Small intestine (tissue), 7 donors: ENCODE measurements around the gene AMD1. TPM values are rescaled to one million over a fixed set of nuclear protein-coding genes. Genes with fewer than 3 reads are reported as not detected.
"Not testable (repeated sequence)": the region's sequence is repeated elsewhere in the genome, so short reads cannot be mapped to it uniquely, and the experiment has no call there.

Experiments
- DNase-seq, 2 donors: peaks; one replicate each; pipeline versions ENCODE4 v3.0.0 to v3.0.0-alpha.2; 2013
- FAIRE-seq: peaks from 2 replicates; lab custom pipeline; 2012; peaks lifted over from hg19 to GRCh38; lab: Jason Lieb, UNC
- H3K27ac ChIP-seq, 3 donors: one replicate each; pipeline ENCODE4 v1.5.1; 2013; ENCODE audit warnings: low read length in 2 of 3, mild to moderate bottlenecking in 2 of 3, control low read depth in 1 of 3, inconsistent platforms in 1 of 3, low read depth in 1 of 3, moderate library complexity in 1 of 3
- H3K27me3 ChIP-seq, 3 donors: one replicate each; pipeline ENCODE4 v1.6.1; 2013; ENCODE audit warnings: low read length in 3 of 3, inconsistent platforms in 1 of 3; ENCODE audit not compliant: control insufficient read depth in 3 of 3, insufficient read depth in 3 of 3
- H3K36me3 ChIP-seq, 3 donors: one replicate each; pipeline ENCODE4 v1.6.1; 2013; ENCODE audit warnings: low read length in 3 of 3, inconsistent platforms in 1 of 3, low read depth in 1 of 3, mild to moderate bottlenecking in 1 of 3, moderate library complexity in 1 of 3; ENCODE audit not compliant: control insufficient read depth in 3 of 3, insufficient read depth in 2 of 3
- H3K4me1 ChIP-seq, 3 donors: one replicate each; pipeline ENCODE4 v1.6.1; 2013; ENCODE audit warnings: low read length in 2 of 3, inconsistent platforms in 1 of 3, low read depth in 1 of 3, mild to moderate bottlenecking in 1 of 3, moderate library complexity in 1 of 3; ENCODE audit not compliant: control insufficient read depth in 3 of 3, insufficient read depth in 2 of 3
- H3K4me3 ChIP-seq, 3 donors: one replicate each; pipeline ENCODE4 v1.5.1; 2013; ENCODE audit warnings: low read length in 3 of 3, control low read depth in 1 of 3, inconsistent platforms in 1 of 3, low read depth in 1 of 3, mild to moderate bottlenecking in 1 of 3, moderate library complexity in 1 of 3
- H3K9me3 ChIP-seq, 2 donors: one replicate each; pipeline ENCODE4 v1.6.1; 2013; ENCODE audit warnings: low read depth in 1 of 2, low read length in 1 of 2; ENCODE audit not compliant: control insufficient read depth in 2 of 2, insufficient read depth in 1 of 2
- WGBS, 3 donors: extraction: QIAGEN DNeasy Blood & Tissue Kit; methylation state at CpG; one replicate each; pipeline ENCODE4 v1.1.7; 2013; 5-methylcytosine and 5-hydroxymethylcytosine counted together
- polyA plus RNA-seq, 4 donors: library from polyadenylated mRNA; stranded (reverse) in 3 of 4; unstranded in 1 of 4; fragments of 200-250 nt in 3 of 4; fragments of 120-200 nt in 1 of 4; gene quantifications; one replicate each; pipeline versions ENCODE4 v1.2.1 to v1.2.3, GENCODE V29; 2013
- donor health status: healthy with polysubstance abuse.
- donor health status: control.
- donor health status: control.
- donor health status: Bipolar disorder and iron deficiency.
- donor health status: healthy.

Gene AMD1
- polyA plus RNA-seq, 4 donors = 30.4 to 87.6 (median 40.5) TPM

- H3K27ac ChIP-seq = no peak overlapping the region
- FAIRE-seq (no peak), DNase-seq (no peak)
- peaks cover 8 to 27% (median 16%) of the 10 kb centered on the region in 3 donors for H3K36me3 ChIP-seq
- no peaks in the 10 kb centered on the region for H3K9me3 ChIP-seq
- WGBS, 3 donors = 97 to 100% (median 98%) methylated on average over 9 of the region's 9 CpGs
- no peaks in the 10 kb centered on the region for H3K4me1 ChIP-seq
- no peak overlapping the region for H3K4me3 ChIP-seq
- no peaks in the 10 kb centered on the region for H3K27me3 ChIP-seq
Measured at GRCh38 chr6:110897433-110897832, 22.8 kb downstream of the AMD1 start.

GRCh38 chr6:110898111-110898510 lies 23.5 kb downstream of the AMD1 start:
- H3K4me3 ChIP-seq = no peak overlapping the region
- no peak for DNase-seq
- no peak for FAIRE-seq
- no peaks in the 10 kb centered on the region for H3K4me1 ChIP-seq
- WGBS, 3 donors = 92 to 95% (median 92%) methylated on average over 5 of the region's 5 CpGs
- H3K27ac ChIP-seq = no peak overlapping the region
- peaks cover 0 to under 1% of the 10 kb centered on the region in 2 donors for H3K9me3 ChIP-seq
- peaks cover 8 to 26% (median 13%) of the 10 kb centered on the region in 3 donors for H3K36me3 ChIP-seq
- H3K27me3 ChIP-seq = no peaks in the 10 kb centered on the region

GRCh38 chr6:110900028-110900598 lies 25.5 kb downstream of the AMD1 start:
- 94 to 100% (median 99%) methylated on average over 5 of the region's 5 CpGs for WGBS, 3 donors
- H3K27ac ChIP-seq = no peak overlapping the region
- FAIRE-seq = no peak

GRCh38 chr6:110901601-110902000 lies 27.0 kb downstream of the AMD1 start:
- not testable (repeated sequence) for FAIRE-seq
- WGBS, 3 donors = 94 to 96% (median 96%) methylated on average over 8 of the region's 8 CpGs

More at GRCh38 chr6:110900028-110900598, 25.5 kb downstream of the AMD1 start:
- Histone ChIP-seq H3K4me3 (no peak overlapping the region), H3K36me3 (peaks cover 2 to 22% (median 6%) of the 10 kb centered on the region in 3 donors), H3K27me3 (no peaks in the 10 kb centered on the region), H3K4me1 (no peaks in the 10 kb centered on the region), H3K9me3 (peaks cover 0 to 14% of the 10 kb centered on the region in 2 donors)
- DNase-seq = no peak

GRCh38 chr6:110902091-110902490 lies 27.5 kb downstream of the AMD1 start:
- FAIRE-seq = no peak
- H3K27ac ChIP-seq = no peak overlapping the region

More at GRCh38 chr6:110901601-110902000, 27.0 kb downstream of the AMD1 start:
- Histone ChIP-seq H3K36me3 (peaks cover 0 to 17% (median 4%) of the 10 kb centered on the region in 3 donors), H3K9me3 (peaks cover 0 to 18% of the 10 kb centered on the region in 2 donors)
- not testable (repeated sequence) for H3K4me1 ChIP-seq, H3K4me3 ChIP-seq, H3K27ac ChIP-seq, DNase-seq, H3K27me3 ChIP-seq

GRCh38 chr6:110906273-110906672 lies 31.7 kb downstream of the AMD1 start:
- FAIRE-seq, H3K27me3 ChIP-seq, H3K27ac ChIP-seq, DNase-seq, H3K4me3 ChIP-seq, H3K4me1 ChIP-seq, H3K36me3 ChIP-seq: not testable (repeated sequence)
- peaks cover 0 to 18% of the 10 kb centered on the region in 2 donors for H3K9me3 ChIP-seq
- 100% methylated on average over 1 of the region's 2 CpGs for whole genome bisulfite sequencing, 3 donors

More at GRCh38 chr6:110902091-110902490, 27.5 kb downstream of the AMD1 start:
- DNase-seq = no peak
- Histone ChIP-seq H3K27me3 (no peaks in the 10 kb centered on the region), H3K36me3 (peaks cover 0 to 14% (median 2%) of the 10 kb centered on the region in 3 donors), H3K4me3 (no peak overlapping the region), H3K4me1 (no peaks in the 10 kb centered on the region), H3K9me3 (peaks cover 0 to 18% of the 10 kb centered on the region in 2 donors)
- 95 to 97% (median 96%) methylated on average over 8 of the region's 8 CpGs for WGBS, 3 donors

GRCh38 chr6:110930781-110931180 lies 56.2 kb downstream of the AMD1 start:
- WGBS, 3 donors = 85 to 93% (median 85%) methylated on average over 3 of the region's 3 CpGs
- no peak for DNase-seq
- Histone ChIP-seq H3K4me1 (peaks cover 0 to 2% (median 0%) of the 10 kb centered on the region in 3 donors), H3K9me3 (no peaks in the 10 kb centered on the region), H3K27me3 (no peaks in the 10 kb centered on the region), H3K4me3 (no peak overlapping the region), H3K36me3 (no peaks in the 10 kb centered on the region), H3K27ac (no peak overlapping the region)
- FAIRE-seq = no peak

GRCh38 chr6:110933912-110934311 lies 59.3 kb downstream of the AMD1 start:
- 35 to 64% (median 53%) methylated on average over 2 of the region's 2 CpGs for WGBS, 3 donors
- DNase-seq (no peak), FAIRE-seq (no peak)

More at GRCh38 chr6:110933912-110934311, 59.3 kb downstream of the AMD1 start:
- H3K9me3 ChIP-seq = peaks cover 0 to 3% of the 10 kb centered on the region in 2 donors
- no peaks in the 10 kb centered on the region for H3K36me3 ChIP-seq
- no peak overlapping the region for H3K4me3 ChIP-seq
- peaks cover 0 to 2% (median 0%) of the 10 kb centered on the region in 3 donors for H3K4me1 ChIP-seq
- no peak overlapping the region for H3K27ac ChIP-seq
- H3K27me3 ChIP-seq = no peaks in the 10 kb centered on the region
